ENCODE data around the gene ACAP2. TPM values are rescaled to one million over a fixed set of nuclear protein-coding genes. Genes with fewer than 3 reads are reported as not detected.
"Not testable (repeated sequence)": the region's sequence is repeated elsewhere in the genome, so short reads cannot be mapped to it uniquely, and the experiment has no call there.

Gene ACAP2
- total RNA-seq, 1 donor from 2014 or later: 39.0 TPM

DNA sequence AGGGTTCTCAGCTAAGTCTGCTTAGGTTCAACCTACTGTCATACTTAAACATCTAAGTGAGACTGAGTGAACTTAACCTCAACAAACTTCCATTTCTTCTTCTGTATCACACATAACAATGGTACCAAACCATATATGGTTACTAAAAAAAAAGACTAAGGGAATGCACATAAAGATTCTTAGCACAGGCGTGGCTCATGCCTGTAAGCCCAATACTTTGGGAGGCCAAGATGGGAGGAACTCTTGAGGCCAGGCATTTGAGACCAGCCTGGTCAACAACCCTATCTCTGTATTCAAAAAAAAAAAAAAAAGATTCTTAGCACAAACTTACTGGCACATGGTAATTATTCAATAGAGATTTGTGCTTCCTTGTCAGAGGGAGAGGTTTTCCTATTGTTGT is 57.9 kb downstream of the ACAP2 start:
- Histone ChIP-seq H3K36me3 (ENCODE audit: control insufficient read depth, insufficient read depth, low read length) (no peaks in the 10 kb centered on the region), H3K4me3 (ENCODE audit: low read depth, low read length) (no peak overlapping the region), H3K27me3 (ENCODE audit: control insufficient read depth, insufficient read depth, low read length) (no peaks in the 10 kb centered on the region)
- TF ChIP-seq, protein P1, sequence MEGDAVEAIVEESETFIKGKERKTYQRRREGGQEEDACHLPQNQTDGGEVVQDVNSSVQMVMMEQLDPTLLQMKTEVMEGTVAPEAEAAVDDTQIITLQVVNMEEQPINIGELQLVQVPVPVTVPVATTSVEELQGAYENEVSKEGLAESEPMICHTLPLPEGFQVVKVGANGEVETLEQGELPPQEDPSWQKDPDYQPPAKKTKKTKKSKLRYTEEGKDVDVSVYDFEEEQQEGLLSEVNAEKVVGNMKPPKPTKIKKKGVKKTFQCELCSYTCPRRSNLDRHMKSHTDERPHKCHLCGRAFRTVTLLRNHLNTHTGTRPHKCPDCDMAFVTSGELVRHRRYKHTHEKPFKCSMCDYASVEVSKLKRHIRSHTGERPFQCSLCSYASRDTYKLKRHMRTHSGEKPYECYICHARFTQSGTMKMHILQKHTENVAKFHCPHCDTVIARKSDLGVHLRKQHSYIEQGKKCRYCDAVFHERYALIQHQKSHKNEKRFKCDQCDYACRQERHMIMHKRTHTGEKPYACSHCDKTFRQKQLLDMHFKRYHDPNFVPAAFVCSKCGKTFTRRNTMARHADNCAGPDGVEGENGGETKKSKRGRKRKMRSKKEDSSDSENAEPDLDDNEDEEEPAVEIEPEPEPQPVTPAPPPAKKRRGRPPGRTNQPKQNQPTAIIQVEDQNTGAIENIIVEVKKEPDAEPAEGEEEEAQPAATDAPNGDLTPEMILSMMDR (IDR thresholded peaks at IDR 0.05; ENCODE audit: insufficient read depth, low read length, poor library complexity, severe bottlenecking): no peak
- DNase-seq (ENCODE audit: low read depth): no peak

DNA sequence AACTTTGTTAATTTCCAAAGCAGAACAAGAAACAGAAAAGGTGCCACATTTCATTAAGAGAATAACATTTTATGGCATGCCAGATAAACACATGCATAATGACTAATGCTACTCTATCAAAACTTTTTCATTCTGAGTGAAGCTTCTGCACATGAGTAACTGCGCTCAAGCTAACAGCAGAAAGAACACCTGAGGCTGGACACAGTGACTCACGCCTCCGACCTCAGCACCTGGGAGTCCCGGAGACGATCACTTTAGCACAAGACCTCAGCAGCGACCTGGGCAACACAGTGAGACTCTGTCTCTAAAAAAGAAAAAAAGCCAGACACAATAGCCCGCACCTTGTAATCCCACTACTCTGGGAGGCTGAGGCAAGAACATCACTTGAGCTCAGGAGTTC is 70.6 kb downstream of the ACAP2 start:
- TF ChIP-seq, protein P1 (IDR thresholded peaks at IDR 0.05; ENCODE audit: insufficient read depth, low read length, poor library complexity, severe bottlenecking): no peak
- no peak overlapping the region for H3K4me3 ChIP-seq (ENCODE audit: low read depth, low read length)
- DNase-seq (ENCODE audit: low read depth): no peak
- H3K27me3 ChIP-seq (ENCODE audit: control insufficient read depth, insufficient read depth, low read length): no peaks in the 10 kb centered on the region
- H3K36me3 ChIP-seq (ENCODE audit: control insufficient read depth, insufficient read depth, low read length): no peaks in the 10 kb centered on the region

DNA sequence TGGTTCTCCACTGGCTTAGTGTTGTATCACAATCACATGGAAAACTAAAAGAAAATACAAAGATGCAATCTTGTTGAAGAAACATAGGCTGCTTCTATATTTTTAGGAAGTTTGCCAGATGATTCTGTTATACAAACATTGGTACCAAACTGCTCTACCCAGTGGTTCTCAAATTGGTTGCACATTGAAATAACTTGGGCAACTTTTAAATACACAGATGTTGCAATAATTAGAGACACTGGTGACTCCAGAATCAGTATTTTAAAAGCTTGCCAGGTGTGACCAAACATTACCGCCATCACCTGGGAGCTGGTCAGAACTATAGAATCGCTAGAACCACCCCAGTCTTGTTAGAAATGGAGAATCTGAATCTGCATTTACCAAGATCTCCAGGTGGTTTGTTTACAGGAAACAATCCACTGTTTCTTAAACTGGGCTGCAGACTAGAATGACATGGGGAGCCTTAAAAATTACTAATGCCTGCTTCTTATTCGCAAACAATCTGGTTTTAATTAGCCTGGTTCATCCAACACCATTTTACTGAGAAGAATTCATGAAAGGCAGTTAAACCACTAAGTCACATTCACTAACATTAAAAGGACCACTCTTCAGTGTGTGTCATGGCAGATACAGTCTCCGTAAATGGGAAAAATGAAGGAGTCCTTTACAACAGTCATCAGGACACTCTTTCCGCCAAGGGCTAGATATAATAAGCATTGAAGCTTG is 76.5 kb downstream of the ACAP2 start:
- no peak for DNase-seq (ENCODE audit: low read depth)
- Histone ChIP-seq H3K36me3 (ENCODE audit: control insufficient read depth, insufficient read depth, low read length) (no peaks in the 10 kb centered on the region), H3K4me3 (ENCODE audit: low read depth, low read length) (no peak overlapping the region), H3K27me3 (ENCODE audit: control insufficient read depth, insufficient read depth, low read length) (no peaks in the 10 kb centered on the region)
- TF ChIP-seq, protein P1 (IDR thresholded peaks at IDR 0.05; ENCODE audit: insufficient read depth, low read length, poor library complexity, severe bottlenecking): no peak

DNA sequence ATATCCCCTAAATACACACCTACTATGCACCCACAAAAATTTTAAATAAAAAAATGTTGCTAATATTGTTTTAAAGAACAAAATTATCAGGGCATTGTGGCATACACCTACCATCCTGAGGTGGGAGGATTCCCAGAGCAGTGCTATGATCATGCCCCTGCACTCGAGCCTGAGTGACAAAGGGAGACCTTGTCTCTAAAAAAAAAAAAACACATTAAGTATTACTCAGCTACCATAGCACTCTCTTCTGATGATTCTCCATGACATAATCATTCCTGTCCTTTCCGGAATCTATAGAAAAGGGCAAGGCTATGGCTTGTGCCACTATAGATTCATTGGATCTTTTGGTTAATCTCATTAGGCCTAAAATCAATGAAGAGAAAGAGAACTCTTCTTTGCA is 77.4 kb downstream of the ACAP2 start:
- TF ChIP-seq, protein P1 (IDR thresholded peaks at IDR 0.05; ENCODE audit: insufficient read depth, low read length, poor library complexity, severe bottlenecking): no peak

DNA sequence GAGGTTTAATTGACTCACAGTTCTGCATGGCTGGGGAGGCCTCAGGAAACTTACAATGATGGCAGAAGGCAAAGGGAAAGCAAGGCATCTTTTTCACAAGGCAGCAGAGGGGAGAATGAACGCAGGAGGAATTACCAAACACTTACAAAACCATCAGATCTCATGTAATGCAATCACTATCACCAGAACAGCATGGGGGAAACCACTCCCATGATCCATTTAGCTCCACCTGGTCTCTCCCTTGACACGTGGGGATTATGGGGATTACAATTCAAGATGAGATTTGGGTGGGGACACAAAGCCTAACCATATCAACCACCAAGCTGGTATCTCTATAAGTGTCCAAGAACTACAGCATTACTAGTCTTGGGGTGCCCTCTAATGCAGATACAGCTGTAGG is 85.0 kb downstream of the ACAP2 start:
- not testable (repeated sequence) for H3K4me3 ChIP-seq (ENCODE audit: low read depth, low read length); DNase-seq (ENCODE audit: low read depth); H3K36me3 ChIP-seq (ENCODE audit: control insufficient read depth, insufficient read depth, low read length); H3K27me3 ChIP-seq (ENCODE audit: control insufficient read depth, insufficient read depth, low read length)

More for the DNA sequence above, 77.4 kb downstream of the ACAP2 start:
- Histone ChIP-seq H3K4me3 (ENCODE audit: low read depth, low read length) (no peak overlapping the region), H3K27me3 (ENCODE audit: control insufficient read depth, insufficient read depth, low read length) (no peaks in the 10 kb centered on the region), H3K36me3 (ENCODE audit: control insufficient read depth, insufficient read depth, low read length) (no peaks in the 10 kb centered on the region)
- no peak for DNase-seq (ENCODE audit: low read depth)

DNA sequence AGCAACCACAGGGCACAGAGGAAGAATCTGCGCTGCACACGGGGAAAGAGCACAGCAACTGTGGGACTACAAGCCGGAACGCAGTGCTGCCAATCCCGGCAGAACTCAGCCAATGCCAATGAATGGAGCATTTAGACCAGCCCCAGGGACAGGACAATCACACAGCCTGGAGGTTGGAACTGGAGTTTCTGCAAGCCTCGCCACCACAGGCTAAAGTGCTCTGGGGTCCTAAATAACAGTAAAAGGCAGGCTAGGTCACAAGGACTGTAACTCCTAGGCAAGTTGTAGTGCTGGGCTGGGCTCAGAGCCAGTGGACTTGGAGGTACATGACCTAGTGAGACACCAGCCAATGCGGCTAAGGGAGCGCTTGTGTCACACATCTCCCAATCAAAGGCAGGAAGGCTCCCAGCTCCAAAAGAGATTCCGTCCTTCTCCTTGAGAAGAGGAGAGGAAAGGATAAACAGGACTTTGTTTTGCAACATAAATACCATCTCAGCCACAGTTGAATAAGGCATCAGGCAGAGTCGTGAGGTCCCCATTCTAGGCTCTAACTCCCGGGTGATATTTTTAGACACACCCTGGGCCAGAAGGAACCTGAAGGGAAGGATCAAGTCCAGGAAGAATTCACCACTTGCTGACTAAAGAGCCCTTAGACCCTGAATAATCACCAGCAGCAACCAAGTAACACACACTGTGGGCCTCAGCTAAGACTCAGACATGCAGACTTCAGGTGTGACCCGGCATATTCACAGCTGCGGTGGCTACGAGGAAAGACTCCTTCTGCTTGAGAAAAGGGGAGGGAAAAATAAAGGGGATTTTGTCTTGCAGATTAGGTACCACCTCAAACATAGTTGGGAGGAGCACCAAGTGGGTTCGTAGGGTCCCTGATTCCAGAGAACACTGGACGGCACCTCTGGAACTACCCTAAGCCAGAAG is 86.4 kb downstream of the ACAP2 start:
- no peaks in the 10 kb centered on the region for H3K36me3 ChIP-seq (ENCODE audit: control insufficient read depth, insufficient read depth, low read length)
- no peaks in the 10 kb centered on the region for H3K27me3 ChIP-seq (ENCODE audit: control insufficient read depth, insufficient read depth, low read length)
- TF ChIP-seq, protein P1 (IDR thresholded peaks at IDR 0.05; ENCODE audit: insufficient read depth, low read length, poor library complexity, severe bottlenecking): no peak
- no peak for DNase-seq (ENCODE audit: low read depth)
- no peak overlapping the region for H3K4me3 ChIP-seq (ENCODE audit: low read depth, low read length)

DNA sequence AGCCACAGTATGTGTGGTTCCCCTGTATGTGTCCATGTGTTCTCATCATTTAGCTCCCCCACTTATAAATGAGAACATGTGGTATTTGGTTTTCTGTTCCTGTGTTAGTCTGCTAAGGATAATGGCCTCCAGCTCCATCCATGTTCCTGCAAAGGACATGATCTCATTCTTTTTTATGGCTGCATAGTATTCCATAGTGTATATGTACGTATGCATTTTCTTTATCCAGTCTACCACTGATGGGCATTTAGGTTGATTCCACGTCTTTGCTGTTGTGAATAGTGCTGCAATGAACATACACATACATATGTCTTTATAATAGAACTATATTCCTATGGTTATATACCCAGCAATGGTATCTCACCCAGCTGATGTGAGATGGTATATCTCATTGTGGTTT is 88.8 kb downstream of the ACAP2 start:
- H3K4me3 ChIP-seq (ENCODE audit: low read depth, low read length); DNase-seq (ENCODE audit: low read depth); H3K36me3 ChIP-seq (ENCODE audit: control insufficient read depth, insufficient read depth, low read length); H3K27me3 ChIP-seq (ENCODE audit: control insufficient read depth, insufficient read depth, low read length): not testable (repeated sequence)

All from kidney epithelial cell (primary cell).